Measurements from ENCODE around the gene PIK3R6. TPM values are rescaled to one million over a fixed set of nuclear protein-coding genes. Genes with fewer than 3 reads are reported as not detected.
A peak's percentile ranks its signal among the peaks of the same experiment; 100 is the strongest.
"Not testable (repeated sequence)": the region's sequence is repeated elsewhere in the genome, so short reads cannot be mapped to it uniquely, and the experiment has no call there.

The PIK3R6 gene
- polyA plus RNA-seq, 1 experiment: not detected

DNA sequence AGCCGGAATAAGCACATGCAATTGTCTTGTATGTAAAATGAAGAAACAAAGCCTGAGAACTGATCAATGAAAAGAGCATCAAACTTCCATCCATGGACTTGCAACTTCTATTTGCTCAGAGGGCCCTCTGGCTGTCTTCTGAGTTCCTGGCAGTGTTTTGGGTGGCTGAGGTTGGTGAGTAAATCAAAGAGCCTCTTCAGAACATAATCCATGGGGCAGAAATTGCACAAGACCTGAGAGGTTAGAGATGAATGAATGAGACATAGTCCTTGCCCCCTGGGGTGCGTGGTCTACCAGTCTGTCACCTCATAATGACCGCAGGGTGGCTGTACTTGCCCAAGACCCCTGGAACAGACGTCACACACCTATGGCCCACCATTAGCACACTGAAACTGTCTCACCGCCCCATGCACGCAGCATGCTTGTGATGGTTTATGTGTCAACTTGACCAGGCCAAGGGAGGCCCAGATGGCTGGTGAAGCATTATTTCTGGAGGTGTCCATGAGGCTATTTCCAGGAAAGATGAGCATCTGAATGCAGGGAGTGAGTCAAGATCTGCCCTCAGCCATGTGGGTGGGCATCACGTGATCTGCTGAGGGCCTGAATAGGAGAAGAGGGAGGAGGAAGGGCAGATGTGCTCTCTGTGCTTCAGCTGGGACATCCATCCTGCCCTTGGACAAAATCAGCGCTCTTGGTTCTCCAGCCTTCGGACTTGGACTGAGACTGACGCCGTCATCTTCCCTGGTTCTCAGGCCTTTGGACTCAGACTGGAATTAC is 8.3 kb downstream of the PIK3R6 start:
- H3K4me3 ChIP-seq (ENCODE audit: low read depth, low read length): no peak overlapping the region
- no peaks in the 10 kb centered on the region for H3K9me3 ChIP-seq (ENCODE audit: control insufficient read depth, insufficient read depth, low read length)
- no peak for DNase-seq (ENCODE audit: low read depth, low spot score)
- no peaks in the 10 kb centered on the region for H3K27me3 ChIP-seq (ENCODE audit: control insufficient read depth, insufficient read depth, low read length)
- POLR2A ChIA-PET: no interaction called here
- TF ChIP-seq, protein P1, sequence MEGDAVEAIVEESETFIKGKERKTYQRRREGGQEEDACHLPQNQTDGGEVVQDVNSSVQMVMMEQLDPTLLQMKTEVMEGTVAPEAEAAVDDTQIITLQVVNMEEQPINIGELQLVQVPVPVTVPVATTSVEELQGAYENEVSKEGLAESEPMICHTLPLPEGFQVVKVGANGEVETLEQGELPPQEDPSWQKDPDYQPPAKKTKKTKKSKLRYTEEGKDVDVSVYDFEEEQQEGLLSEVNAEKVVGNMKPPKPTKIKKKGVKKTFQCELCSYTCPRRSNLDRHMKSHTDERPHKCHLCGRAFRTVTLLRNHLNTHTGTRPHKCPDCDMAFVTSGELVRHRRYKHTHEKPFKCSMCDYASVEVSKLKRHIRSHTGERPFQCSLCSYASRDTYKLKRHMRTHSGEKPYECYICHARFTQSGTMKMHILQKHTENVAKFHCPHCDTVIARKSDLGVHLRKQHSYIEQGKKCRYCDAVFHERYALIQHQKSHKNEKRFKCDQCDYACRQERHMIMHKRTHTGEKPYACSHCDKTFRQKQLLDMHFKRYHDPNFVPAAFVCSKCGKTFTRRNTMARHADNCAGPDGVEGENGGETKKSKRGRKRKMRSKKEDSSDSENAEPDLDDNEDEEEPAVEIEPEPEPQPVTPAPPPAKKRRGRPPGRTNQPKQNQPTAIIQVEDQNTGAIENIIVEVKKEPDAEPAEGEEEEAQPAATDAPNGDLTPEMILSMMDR (IDR thresholded peaks at IDR 0.05; ENCODE audit: low read depth, low read length): no peak
- CTCF ChIA-PET: no interaction called here
- no peak overlapping the region for H3K27ac ChIP-seq (ENCODE audit: low read depth, low read length)

DNA sequence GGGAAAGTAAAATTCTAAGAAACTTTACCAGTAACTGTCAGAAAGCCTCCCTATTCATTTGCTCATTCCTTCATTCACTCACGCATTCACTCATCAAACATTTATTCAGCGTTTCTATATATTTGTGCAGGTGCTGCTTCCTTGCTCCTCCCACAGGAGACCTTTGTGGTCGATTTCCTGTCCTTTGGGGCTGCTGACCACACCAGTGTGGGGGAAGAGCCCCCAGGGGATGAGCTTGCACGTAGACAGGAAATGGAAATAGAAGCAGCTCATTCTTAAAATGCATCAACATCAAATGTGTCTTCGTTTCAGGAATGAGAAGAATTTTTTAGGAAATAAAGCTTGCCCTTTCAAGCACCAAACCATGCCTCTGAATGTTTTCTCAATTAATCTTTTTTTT is 9.6 kb downstream of the PIK3R6 start:
- CTCF ChIA-PET: interaction anchor here (0.6 to 0.7 kb wide), 2 partner anchors 26 to 137 kb away, joined by 3 to 4 read pairs; no protein-coding TSS in a partner anchor
- TF ChIP-seq, protein P1 (IDR thresholded peaks at IDR 0.05; ENCODE audit: low read depth, low read length): no peak
- DNase-seq (ENCODE audit: low read depth, low spot score): no peak
- H3K4me3 ChIP-seq (ENCODE audit: low read depth, low read length): no peak overlapping the region
- no peaks in the 10 kb centered on the region for H3K9me3 ChIP-seq (ENCODE audit: control insufficient read depth, insufficient read depth, low read length)
- H3K27ac ChIP-seq (ENCODE audit: low read depth, low read length): no peak overlapping the region
- H3K27me3 ChIP-seq (ENCODE audit: control insufficient read depth, insufficient read depth, low read length): no peaks in the 10 kb centered on the region
- POLR2A ChIA-PET: no interaction called here

DNA sequence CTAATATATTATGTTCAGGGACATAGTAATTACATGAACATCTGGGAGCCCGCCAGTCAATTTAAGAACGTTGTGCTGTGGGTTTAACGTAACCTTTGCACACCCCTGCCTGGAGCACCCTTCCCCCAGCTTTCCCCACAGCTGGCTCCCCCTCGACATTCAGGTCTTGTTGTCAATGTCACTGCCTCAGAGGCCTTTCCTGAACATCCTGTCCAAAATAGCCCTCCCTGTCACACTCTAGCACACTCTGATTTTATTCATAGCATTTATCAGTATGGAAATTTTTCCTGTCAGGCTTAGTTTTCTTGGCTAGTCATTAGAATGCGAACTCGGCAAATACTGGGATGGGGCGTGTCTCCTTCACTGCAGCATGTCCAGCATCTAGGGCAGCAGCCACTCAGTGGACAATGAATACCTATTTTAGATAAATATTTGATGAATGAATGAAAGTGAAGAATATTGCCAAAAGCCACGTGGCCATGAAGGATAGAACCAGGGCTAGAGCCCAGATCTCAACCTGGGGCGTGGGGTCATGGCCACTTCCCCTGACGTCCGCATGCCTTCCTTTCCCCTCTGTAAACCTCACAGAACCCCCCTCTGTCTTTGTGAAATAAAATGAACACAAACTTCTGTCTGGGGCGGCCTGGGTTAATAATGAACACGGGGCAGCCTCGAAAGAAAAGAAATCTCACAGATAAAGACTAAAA is 10.5 kb downstream of the PIK3R6 start:
- TF ChIP-seq, protein P1 (IDR thresholded peaks at IDR 0.05; ENCODE audit: low read depth, low read length): no peak

DNA sequence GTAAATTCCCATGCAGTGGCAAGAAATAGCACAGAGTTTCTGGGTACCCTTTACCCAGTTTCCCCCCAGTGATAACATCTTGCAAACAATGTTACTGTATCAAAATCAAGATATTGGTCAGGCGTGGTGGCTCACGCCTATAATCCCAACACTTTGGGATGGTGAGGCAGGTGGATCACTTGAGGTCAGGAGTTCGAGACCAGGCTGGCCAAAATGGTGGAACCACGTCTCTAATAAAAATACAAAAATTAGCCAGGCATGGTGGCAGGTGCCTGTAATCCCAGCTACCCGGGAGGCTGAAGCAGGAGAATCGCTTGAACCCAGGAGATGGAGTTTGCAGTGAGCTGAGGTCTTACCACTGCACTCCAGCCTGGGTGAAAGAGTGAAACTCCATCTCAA is 11.3 kb downstream of the PIK3R6 start:
- H3K4me3 ChIP-seq (ENCODE audit: low read depth, low read length); H3K27ac ChIP-seq (ENCODE audit: low read depth, low read length); POLR2A ChIA-PET: not testable (repeated sequence)

More for the DNA sequence above, 10.5 kb downstream of the PIK3R6 start:
- Histone ChIP-seq H3K9me3 (ENCODE audit: control insufficient read depth, insufficient read depth, low read length) (no peaks in the 10 kb centered on the region), H3K4me3 (ENCODE audit: low read depth, low read length) (no peak overlapping the region), H3K27me3 (ENCODE audit: control insufficient read depth, insufficient read depth, low read length) (no peaks in the 10 kb centered on the region), H3K27ac (ENCODE audit: low read depth, low read length) (peak overlapping the region; percentile 11)
- POLR2A ChIA-PET: no interaction called here
- no peak for DNase-seq (ENCODE audit: low read depth, low spot score)
- CTCF ChIA-PET: no interaction called here

DNA sequence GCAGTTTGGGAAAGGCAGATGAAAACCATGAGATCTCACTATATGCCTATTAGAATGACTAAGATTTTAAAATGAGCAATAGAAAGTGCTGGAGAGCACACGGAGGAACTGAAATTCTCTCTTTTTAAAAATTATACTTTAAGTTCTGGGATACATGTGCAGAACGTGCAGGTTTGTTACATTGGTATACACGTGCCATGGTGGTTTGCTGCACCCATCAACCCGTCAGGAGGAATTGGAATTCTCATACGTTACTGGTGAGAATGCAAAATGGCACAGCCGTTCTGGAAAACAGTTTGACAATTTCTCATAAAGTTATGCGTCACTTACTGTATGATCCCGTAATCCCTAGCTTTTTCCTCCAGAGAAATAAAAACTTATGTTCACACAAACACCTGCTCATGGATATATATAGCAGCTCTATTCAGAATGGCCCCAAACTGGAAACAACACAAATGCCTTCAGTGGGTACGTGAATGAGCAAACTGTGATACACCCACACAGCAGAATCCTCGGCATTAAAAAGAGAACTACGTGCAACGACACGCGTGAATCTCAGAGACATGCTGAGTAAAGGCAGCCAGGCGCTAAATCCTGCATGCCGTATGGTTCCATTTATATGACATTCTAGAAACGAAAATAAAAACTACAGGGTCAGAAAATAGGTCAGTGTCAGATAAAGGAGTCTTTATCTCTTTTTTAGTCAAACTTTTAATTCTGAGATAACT is 11.8 kb downstream of the PIK3R6 start:
- TF ChIP-seq, protein P1 (IDR thresholded peaks at IDR 0.05; ENCODE audit: low read depth, low read length): no peak
- H3K4me3 ChIP-seq (ENCODE audit: low read depth, low read length): no peak overlapping the region
- no peaks in the 10 kb centered on the region for H3K9me3 ChIP-seq (ENCODE audit: control insufficient read depth, insufficient read depth, low read length)
- H3K27me3 ChIP-seq (ENCODE audit: control insufficient read depth, insufficient read depth, low read length): no peaks in the 10 kb centered on the region
- ChIA-PET POLR2A (no interaction called here), CTCF (no interaction called here)
- H3K27ac ChIP-seq (ENCODE audit: low read depth, low read length): no peak overlapping the region
- DNase-seq (ENCODE audit: low read depth, low spot score): no peak

More for the DNA sequence above, 11.3 kb downstream of the PIK3R6 start:
- CTCF ChIA-PET; DNase-seq (ENCODE audit: low read depth, low spot score); H3K9me3 ChIP-seq (ENCODE audit: control insufficient read depth, insufficient read depth, low read length); H3K27me3 ChIP-seq (ENCODE audit: control insufficient read depth, insufficient read depth, low read length): not testable (repeated sequence)

All from AG04450 (cell line).